ENCODE results near the gene SSBP4.

DNA sequence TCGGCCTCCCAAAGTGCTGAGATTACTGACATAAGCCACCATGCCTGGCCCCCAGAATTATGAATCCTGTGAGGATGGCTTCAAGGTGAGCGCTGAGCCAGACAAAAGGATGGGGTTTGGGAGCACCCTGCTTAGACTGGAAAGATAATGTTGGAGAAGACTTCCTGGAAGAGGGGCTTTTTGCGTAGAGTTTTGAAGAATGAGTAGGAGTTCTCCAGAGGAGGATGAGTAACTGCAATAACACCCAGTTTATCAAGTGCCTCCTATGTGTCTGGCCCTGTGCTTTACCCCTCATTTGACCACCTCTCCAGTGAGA lies 33.9 kb upstream of the SSBP4 start:
- TF ChIP-seq EZH2 (IDR thresholded peaks at IDR 0.05): no peak
- TF ChIP-seq POLR2AphosphoS5 (IDR thresholded peaks at IDR 0.05; ENCODE audit: borderline replicate concordance, low read depth, low read length): no peak

Measured in SK-N-MC (cell line).